HL-60 (cell line): ENCODE results near the gene FBN1.

ENCODE experiments used
- CTCF ChIP-seq: IDR thresholded peaks from one replicate; pipeline ENCODE4 v1.5.1; 2011; ENCODE audit warnings: low read length, control low read depth, inconsistent platforms; ENCODE audit not compliant: insufficient read depth
- GABPA ChIP-seq: IDR thresholded peaks from 2 replicates; pipeline ENCODE4 v1.6.1; 2012; ENCODE audit warnings: low read depth
- POLR2AphosphoS5 ChIP-seq: IDR thresholded peaks from 2 replicates; pipeline ENCODE4 v1.6.1; 2012; ENCODE audit warnings: low read depth
- TF ChIP-seq, protein P1 (sequence below): IDR thresholded peaks from 2 replicates; pipeline ENCODE4 v1.6.1; 2012; ENCODE audit warnings: low read depth; ENCODE audit not compliant: insufficient replicate concordance

GRCh38 chr15:48373821-48374451, 271.6 kb downstream of the FBN1 start:
- no peak for TF ChIP-seq CTCF
- TF ChIP-seq POLR2AphosphoS5 = no peak
- TF ChIP-seq, protein P1, sequence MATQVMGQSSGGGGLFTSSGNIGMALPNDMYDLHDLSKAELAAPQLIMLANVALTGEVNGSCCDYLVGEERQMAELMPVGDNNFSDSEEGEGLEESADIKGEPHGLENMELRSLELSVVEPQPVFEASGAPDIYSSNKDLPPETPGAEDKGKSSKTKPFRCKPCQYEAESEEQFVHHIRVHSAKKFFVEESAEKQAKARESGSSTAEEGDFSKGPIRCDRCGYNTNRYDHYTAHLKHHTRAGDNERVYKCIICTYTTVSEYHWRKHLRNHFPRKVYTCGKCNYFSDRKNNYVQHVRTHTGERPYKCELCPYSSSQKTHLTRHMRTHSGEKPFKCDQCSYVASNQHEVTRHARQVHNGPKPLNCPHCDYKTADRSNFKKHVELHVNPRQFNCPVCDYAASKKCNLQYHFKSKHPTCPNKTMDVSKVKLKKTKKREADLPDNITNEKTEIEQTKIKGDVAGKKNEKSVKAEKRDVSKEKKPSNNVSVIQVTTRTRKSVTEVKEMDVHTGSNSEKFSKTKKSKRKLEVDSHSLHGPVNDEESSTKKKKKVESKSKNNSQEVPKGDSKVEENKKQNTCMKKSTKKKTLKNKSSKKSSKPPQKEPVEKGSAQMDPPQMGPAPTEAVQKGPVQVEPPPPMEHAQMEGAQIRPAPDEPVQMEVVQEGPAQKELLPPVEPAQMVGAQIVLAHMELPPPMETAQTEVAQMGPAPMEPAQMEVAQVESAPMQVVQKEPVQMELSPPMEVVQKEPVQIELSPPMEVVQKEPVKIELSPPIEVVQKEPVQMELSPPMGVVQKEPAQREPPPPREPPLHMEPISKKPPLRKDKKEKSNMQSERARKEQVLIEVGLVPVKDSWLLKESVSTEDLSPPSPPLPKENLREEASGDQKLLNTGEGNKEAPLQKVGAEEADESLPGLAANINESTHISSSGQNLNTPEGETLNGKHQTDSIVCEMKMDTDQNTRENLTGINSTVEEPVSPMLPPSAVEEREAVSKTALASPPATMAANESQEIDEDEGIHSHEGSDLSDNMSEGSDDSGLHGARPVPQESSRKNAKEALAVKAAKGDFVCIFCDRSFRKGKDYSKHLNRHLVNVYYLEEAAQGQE = no peak
- TF ChIP-seq GABPA = no peak
